ENCODE data around the gene STAT3. TPM values are rescaled to one million over a fixed set of nuclear protein-coding genes. Genes with fewer than 3 reads are reported as not detected.
A peak's percentile ranks its signal among the peaks of the same experiment; 100 is the strongest.
"Not testable (repeated sequence)": the region's sequence is repeated elsewhere in the genome, so short reads cannot be mapped to it uniquely, and the experiment has no call there.

Gene STAT3
- total and polyA plus RNA-seq, 3 experiments from 2014 or later = 148 to 166 (median 155) TPM

DNA sequence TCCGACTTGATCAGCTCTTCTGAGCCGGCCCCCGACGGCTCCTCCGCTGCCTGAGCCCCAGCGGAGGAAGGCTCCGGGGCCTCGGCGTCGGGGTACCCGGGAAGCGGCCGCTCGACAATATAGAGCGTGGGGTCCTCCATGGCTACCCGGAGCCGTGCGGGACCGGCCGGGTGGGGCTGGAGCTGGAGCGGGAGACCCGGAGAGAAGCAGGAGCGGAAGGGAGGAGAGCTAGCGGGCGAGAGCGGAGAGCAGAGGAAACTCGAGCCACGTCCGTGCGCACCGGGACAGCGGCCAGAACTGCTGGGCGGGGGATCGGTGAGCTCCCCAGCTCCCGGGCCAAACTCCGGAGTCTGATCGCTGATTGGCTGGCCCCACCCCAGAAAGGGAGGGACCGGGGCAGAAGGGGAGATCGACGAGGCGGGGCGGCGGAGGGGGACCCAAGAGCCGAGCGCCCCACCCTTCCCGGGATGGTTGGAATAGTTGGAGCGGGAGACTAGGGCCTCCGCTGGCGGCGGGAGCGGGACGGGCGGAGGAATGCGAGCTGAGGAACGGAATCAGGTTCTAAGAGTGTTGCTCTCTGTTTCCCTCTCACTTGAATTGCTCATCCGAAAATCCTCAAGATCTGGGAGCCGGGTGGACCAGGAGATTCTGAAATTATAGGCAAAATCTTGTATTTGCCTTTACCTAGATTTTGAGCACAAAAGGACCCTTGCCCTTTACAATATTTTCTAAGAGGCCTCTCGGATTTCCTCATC, 34.9 kb upstream of the STAT3 start, which contains the start of gene CAVIN1:
Gene CAVIN1 (minus strand): TSS at position 299 of the 755 bp plus-strand sequence. CDS start 159 bp downstream, at position 140.
- H3K9me3 ChIP-seq (ENCODE audit: low read length) = no peaks in the 10 kb centered on the region
- peak within 1 kb of the TSS in 2 of 8 donors; percentile 28 to 29 for H3K27ac Mint-ChIP-seq
- H3K36me3 ChIP-seq (ENCODE audit: insufficient read depth, low read length) = no peaks in the 10 kb centered on the region
- H3K4me3 ChIP-seq (ENCODE audit: low read length) = peak within 1 kb of the TSS; percentile 60
- H3K4me1 ChIP-seq (ENCODE audit: insufficient read depth, low read length) = peaks cover 8% of the 10 kb centered on the region
- ChIA-PET CTCF (interaction anchor here (1.1 to 1.9 kb wide), 7 partner anchors 9 to 107 kb away, joined by 4 to 8 read pairs (median 6); no protein-coding TSS in a partner anchor), POLR2A (interaction anchor here (0.5 to 0.9 kb wide), 2 partner anchors 9 to 240 kb away, joined by 3 to 4 read pairs; no protein-coding TSS in a partner anchor)
- peaks cover 23 to 35% of the 10 kb centered on the region in 2 donors for H3K27me3 Mint-ChIP-seq
- peaks cover 5 to 20% (median 9%) of the 10 kb centered on the region in 3 donors for H3K4me1 Mint-ChIP-seq
- no peaks in the 10 kb centered on the region for H3K36me3 Mint-ChIP-seq
- peak within 1 kb of the TSS; percentile 55 to 88 (median 82) for H3K4me3 Mint-ChIP-seq
- peak within 1 kb of the TSS; percentile 43 for H3K27ac ChIP-seq (ENCODE audit: low read depth, low read length)
- H3K9me3 Mint-ChIP-seq = no peaks in the 10 kb centered on the region
- no peak for DNase-seq
- peaks cover 13% of the 10 kb centered on the region for H3K27me3 ChIP-seq (ENCODE audit: insufficient read depth, low read length, poor library complexity, severe bottlenecking)

- Histone ChIP-seq H3K27ac (ENCODE audit: low read depth, low read length) (peak overlapping the region; percentile 43), H3K36me3 (ENCODE audit: insufficient read depth, low read length) (no peaks in the 10 kb centered on the region), H3K4me3 (ENCODE audit: low read length) (peak overlapping the region; percentile 60), H3K4me1 (ENCODE audit: insufficient read depth, low read length) (peaks cover 8% of the 10 kb centered on the region), H3K27me3 (ENCODE audit: insufficient read depth, low read length, poor library complexity, severe bottlenecking) (peaks cover 13% of the 10 kb centered on the region), H3K9me3 (ENCODE audit: low read length) (no peaks in the 10 kb centered on the region)
- H3K4me1 Mint-ChIP-seq = peaks cover 5 to 20% (median 9%) of the 10 kb centered on the region in 3 donors
- H3K4me3 Mint-ChIP-seq = peak overlapping the region; percentile 55 to 88 (median 82)
- no peaks in the 10 kb centered on the region for H3K36me3 Mint-ChIP-seq
- CTCF ChIA-PET = interaction anchor here (1.1 to 1.9 kb wide), 7 partner anchors 9 to 107 kb away, joined by 4 to 8 read pairs (median 6); no protein-coding TSS in a partner anchor
- H3K27ac Mint-ChIP-seq = peak overlapping the region in 2 of 8 donors; percentile 28 to 29
- H3K27me3 Mint-ChIP-seq = peaks cover 23 to 30% of the 10 kb centered on the region in 2 donors
- no peaks in the 10 kb centered on the region for H3K9me3 Mint-ChIP-seq
- peak in 1 of 5 donors; percentile 13 for DNase-seq
- POLR2A ChIA-PET = interaction anchor here (0.5 to 0.9 kb wide), 2 partner anchors 8 to 239 kb away, joined by 3 to 4 read pairs; no protein-coding TSS in a partner anchor
Observed at GRCh38 chr17:42422412-42422957, 34.2 kb upstream of the STAT3 start.

GRCh38 chr17:42421507-42422338, 33.5 kb upstream of the STAT3 start:
- H3K27me3 ChIP-seq (ENCODE audit: insufficient read depth, low read length, poor library complexity, severe bottlenecking) = peaks cover 13% of the 10 kb centered on the region
- DNase-seq = no peak
- no peaks in the 10 kb centered on the region for H3K9me3 ChIP-seq (ENCODE audit: low read length)
- no peak overlapping the region for H3K27ac ChIP-seq (ENCODE audit: low read depth, low read length)
- H3K36me3 ChIP-seq (ENCODE audit: insufficient read depth, low read length) = no peaks in the 10 kb centered on the region
- Mint-ChIP-seq H3K9me3 (no peaks in the 10 kb centered on the region), H3K27ac (no peak overlapping the region), H3K4me1 (peaks cover 5 to 20% (median 9%) of the 10 kb centered on the region in 3 donors), H3K4me3 (peak overlapping the region in 6 of 7 donors; percentile 59 to 82 (median 68)), H3K36me3 (no peaks in the 10 kb centered on the region), H3K27me3 (peaks cover 23 to 30% of the 10 kb centered on the region in 2 donors)
- no peak overlapping the region for H3K4me3 ChIP-seq (ENCODE audit: low read length)
- ChIA-PET POLR2A (no interaction called here), CTCF (interaction anchor here (0.9 to 1.9 kb wide), 6 partner anchors 8 to 108 kb away, joined by 3 to 8 read pairs (median 6); no protein-coding TSS in a partner anchor)
- peaks cover 8% of the 10 kb centered on the region for H3K4me1 ChIP-seq (ENCODE audit: insufficient read depth, low read length)

GRCh38 chr17:42421136-42421506, 32.9 kb upstream of the STAT3 start:
- no peaks in the 10 kb centered on the region for H3K36me3 ChIP-seq (ENCODE audit: insufficient read depth, low read length)
- ChIA-PET CTCF (interaction anchor here (0.8 to 0.9 kb wide), 2 partner anchors 95 to 109 kb away, joined by 3 to 4 read pairs; no protein-coding TSS in a partner anchor), POLR2A (no interaction called here)
- H3K4me1 ChIP-seq (ENCODE audit: insufficient read depth, low read length) = peaks cover 8% of the 10 kb centered on the region
- Mint-ChIP-seq H3K36me3 (no peaks in the 10 kb centered on the region), H3K4me1 (peaks cover 5 to 20% (median 9%) of the 10 kb centered on the region in 3 donors), H3K27ac (peak overlapping the region in 1 of 8 donors; percentile 74), H3K9me3 (no peaks in the 10 kb centered on the region), H3K4me3 (peak overlapping the region in 4 of 7 donors; percentile 47 to 69 (median 52)), H3K27me3 (peaks cover 21 to 30% of the 10 kb centered on the region in 2 donors)
- no peak overlapping the region for H3K27ac ChIP-seq (ENCODE audit: low read depth, low read length)
- DNase-seq = no peak
- peaks cover 13% of the 10 kb centered on the region for H3K27me3 ChIP-seq (ENCODE audit: insufficient read depth, low read length, poor library complexity, severe bottlenecking)
- H3K4me3 ChIP-seq (ENCODE audit: low read length) = no peak overlapping the region
- H3K9me3 ChIP-seq (ENCODE audit: low read length) = no peaks in the 10 kb centered on the region

DNA sequence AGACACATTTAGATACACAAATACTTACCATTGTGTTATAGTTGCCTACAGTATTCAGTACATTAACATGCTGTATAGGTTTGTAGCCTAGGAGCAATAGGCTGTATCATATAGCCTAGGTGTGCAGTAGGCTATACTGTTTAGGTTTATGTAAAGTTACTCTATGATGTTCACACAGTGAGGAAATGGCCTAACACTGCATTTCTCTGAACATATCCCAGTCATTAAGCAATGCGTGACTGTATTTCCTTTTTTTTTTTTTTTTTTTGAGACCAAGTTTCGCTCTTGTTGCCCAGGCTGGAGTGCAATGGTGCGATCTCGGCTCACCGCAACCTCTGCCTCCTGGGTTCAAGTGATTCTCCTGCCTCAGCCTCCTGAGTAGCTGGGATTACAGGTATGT, 29.7 kb upstream of the STAT3 start:
- peaks cover 13 to 19% of the 10 kb centered on the region in 2 donors for H3K27me3 Mint-ChIP-seq
- H3K27me3 ChIP-seq (ENCODE audit: insufficient read depth, low read length, poor library complexity, severe bottlenecking); H3K9me3 Mint-ChIP-seq; H3K27ac ChIP-seq (ENCODE audit: low read depth, low read length); H3K36me3 Mint-ChIP-seq; H3K36me3 ChIP-seq (ENCODE audit: insufficient read depth, low read length); DNase-seq; H3K9me3 ChIP-seq (ENCODE audit: low read length); H3K4me3 ChIP-seq (ENCODE audit: low read length); H3K27ac Mint-ChIP-seq; CTCF ChIA-PET; POLR2A ChIA-PET; H3K4me3 Mint-ChIP-seq: not testable (repeated sequence)
- H3K4me1 Mint-ChIP-seq = peaks cover 14 to 25% (median 15%) of the 10 kb centered on the region in 3 donors
- peaks cover 20% of the 10 kb centered on the region for H3K4me1 ChIP-seq (ENCODE audit: insufficient read depth, low read length)

GRCh38 chr17:42414704-42415409, 26.6 kb upstream of the STAT3 start:
- H3K36me3 Mint-ChIP-seq = no peaks in the 10 kb centered on the region
- Histone ChIP-seq H3K27ac (ENCODE audit: low read depth, low read length) (no peak overlapping the region), H3K27me3 (ENCODE audit: insufficient read depth, low read length, poor library complexity, severe bottlenecking) (no peaks in the 10 kb centered on the region), H3K9me3 (ENCODE audit: low read length) (no peaks in the 10 kb centered on the region), H3K36me3 (ENCODE audit: insufficient read depth, low read length) (no peaks in the 10 kb centered on the region), H3K4me3 (ENCODE audit: low read length) (peak overlapping the region; percentile 49), H3K4me1 (ENCODE audit: insufficient read depth, low read length) (peaks cover 16% of the 10 kb centered on the region)
- no peaks in the 10 kb centered on the region for H3K27me3 Mint-ChIP-seq
- H3K4me1 Mint-ChIP-seq = peaks cover 9 to 10% (median 9%) of the 10 kb centered on the region in 3 donors
- H3K4me3 Mint-ChIP-seq = peak overlapping the region in 4 of 7 donors; percentile 33 to 52 (median 41)
- DNase-seq = peak in 1 of 5 donors; percentile 39
- POLR2A ChIA-PET = interaction anchor here (1.0 kb wide), 1 partner anchor 8 kb away, joined by 3 read pairs; the partner anchor contains the start of gene CAVIN1
- H3K9me3 Mint-ChIP-seq = no peaks in the 10 kb centered on the region
- peak overlapping the region in 3 of 8 donors; percentile 22 to 58 (median 25) for H3K27ac Mint-ChIP-seq
- CTCF ChIA-PET = interaction anchor here (0.8 to 1.2 kb wide), 5 partner anchors 8 to 114 kb away, joined by 3 to 4 read pairs (median 3); no protein-coding TSS in a partner anchor
